NCI-H2081 treated with DMSO at 0.1 percent for 48 hours (cell line): ENCODE measurements around the gene GLI3.

Source experiments
- DNase-seq: peaks from one replicate; lab custom pipeline; 2025; lab: John Stamatoyannopoulos, UW

The GLI3 gene

GRCh38 chr7:42105554-42106358 lies 131.3 kb downstream of the GLI3 start:
- no peak for DNase-seq

GRCh38 chr7:42104694-42105093 lies 132.3 kb downstream of the GLI3 start:
- DNase-seq, result no peak

GRCh38 chr7:42104231-42104630 lies 132.8 kb downstream of the GLI3 start:
- DNase-seq, result no peak

GRCh38 chr7:42103456-42103855 lies 133.6 kb downstream of the GLI3 start:
- DNase-seq, result no peak

GRCh38 chr7:42103020-42103419 lies 134.0 kb downstream of the GLI3 start:
- DNase-seq, result no peak

GRCh38 chr7:42102301-42102700 lies 134.7 kb downstream of the GLI3 start:
- DNase-seq, result no peak

- DNase-seq, result no peak
Measured at GRCh38 chr7:42100156-42100508, 136.9 kb downstream of the GLI3 start.

- no peak for DNase-seq
Measured at GRCh38 chr7:42099470-42100155, 137.4 kb downstream of the GLI3 start.

GRCh38 chr7:42099066-42099465 lies 137.9 kb downstream of the GLI3 start:
- no peak for DNase-seq

GRCh38 chr7:42097752-42098151 lies 139.3 kb downstream of the GLI3 start:
- no peak for DNase-seq

GRCh38 chr7:42096681-42097561 lies 140.1 kb downstream of the GLI3 start:
- no peak for DNase-seq

GRCh38 chr7:42096268-42096667 lies 140.7 kb downstream of the GLI3 start:
- no peak for DNase-seq

GRCh38 chr7:42095791-42096190 lies 141.2 kb downstream of the GLI3 start:
- no peak for DNase-seq

- DNase-seq, result no peak
Measured at GRCh38 chr7:42093349-42093905, 143.6 kb downstream of the GLI3 start.

- no peak for DNase-seq
Measured at GRCh38 chr7:42091461-42092291, 145.3 kb downstream of the GLI3 start.

GRCh38 chr7:42090806-42091205 lies 146.2 kb downstream of the GLI3 start:
- DNase-seq, result no peak

- DNase-seq, result no peak
Measured at GRCh38 chr7:42090056-42090455, 147.0 kb downstream of the GLI3 start.

- DNase-seq, result no peak
Measured at GRCh38 chr7:42087616-42088015, 149.4 kb downstream of the GLI3 start.

GRCh38 chr7:42085531-42085930 lies 151.5 kb downstream of the GLI3 start:
- DNase-seq, result no peak

GRCh38 chr7:42084263-42084662 lies 152.7 kb downstream of the GLI3 start:
- no peak for DNase-seq

- DNase-seq, result no peak
Measured at GRCh38 chr7:42083284-42083683, 153.7 kb downstream of the GLI3 start.
